ENCODE measurements around the gene MOSMO. TPM values are rescaled to one million over a fixed set of nuclear protein-coding genes. Genes with fewer than 3 reads are reported as not detected.

The MOSMO gene
- total RNA-seq, 1 experiment from 2014 or later: 12.4 TPM

DNA sequence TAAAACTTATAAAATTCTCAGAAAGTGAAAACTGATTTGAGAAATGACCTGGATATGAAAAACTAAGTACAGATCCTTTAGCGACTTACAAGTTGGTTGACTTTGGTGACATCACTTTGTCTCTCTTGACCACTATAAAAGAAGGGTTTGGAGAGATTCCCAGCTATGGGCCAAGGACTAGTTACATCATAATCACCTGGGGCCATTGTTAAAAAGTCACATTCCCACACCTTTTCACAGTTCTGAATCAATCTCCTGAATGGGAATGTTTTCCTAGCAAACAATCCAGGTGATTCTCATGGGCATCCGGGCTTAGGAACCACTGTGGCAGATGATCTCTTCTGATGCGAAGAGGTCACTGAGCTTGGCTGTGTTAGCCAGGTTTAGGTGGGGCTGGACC is 83.8 kb downstream of the MOSMO start:
- H3K4me3 ChIP-seq (ENCODE audit: low read length): no peak overlapping the region
- ChIA-PET POLR2A (ENCODE audit: unreplicated experiment) (no interaction called here), CTCF (no interaction called here)
- intact Hi-C loops (cut with micrococcal nuclease): no loop called here
- TSS peak; percentile 10 for BruUV-seq (replicated peaks)
- H4K20me1 ChIP-seq (ENCODE audit: low read length): no peaks in the 10 kb centered on the region
- H3K4me1 ChIP-seq (ENCODE audit: insufficient read depth, low read length): peaks cover 9% of the 10 kb centered on the region; the same call in 1 of the 2 replicates
- no peaks in the 10 kb centered on the region for H3K36me3 ChIP-seq (ENCODE audit: low read depth, low read length)
- no peak overlapping the region for H3K4me2 ChIP-seq (ENCODE audit: low read length)
- H3K27ac ChIP-seq (ENCODE audit: low read length): peak overlapping the region; percentile 63
- TF ChIP-seq EZH2 (IDR thresholded peaks at IDR 0.05; ENCODE audit: low read length, unreplicated experiment): no peak
- no peak for TF ChIP-seq EZH2phosphoT487 (IDR thresholded peaks at IDR 0.05; ENCODE audit: borderline replicate concordance, low read length)
- TF ChIP-seq, protein P1, sequence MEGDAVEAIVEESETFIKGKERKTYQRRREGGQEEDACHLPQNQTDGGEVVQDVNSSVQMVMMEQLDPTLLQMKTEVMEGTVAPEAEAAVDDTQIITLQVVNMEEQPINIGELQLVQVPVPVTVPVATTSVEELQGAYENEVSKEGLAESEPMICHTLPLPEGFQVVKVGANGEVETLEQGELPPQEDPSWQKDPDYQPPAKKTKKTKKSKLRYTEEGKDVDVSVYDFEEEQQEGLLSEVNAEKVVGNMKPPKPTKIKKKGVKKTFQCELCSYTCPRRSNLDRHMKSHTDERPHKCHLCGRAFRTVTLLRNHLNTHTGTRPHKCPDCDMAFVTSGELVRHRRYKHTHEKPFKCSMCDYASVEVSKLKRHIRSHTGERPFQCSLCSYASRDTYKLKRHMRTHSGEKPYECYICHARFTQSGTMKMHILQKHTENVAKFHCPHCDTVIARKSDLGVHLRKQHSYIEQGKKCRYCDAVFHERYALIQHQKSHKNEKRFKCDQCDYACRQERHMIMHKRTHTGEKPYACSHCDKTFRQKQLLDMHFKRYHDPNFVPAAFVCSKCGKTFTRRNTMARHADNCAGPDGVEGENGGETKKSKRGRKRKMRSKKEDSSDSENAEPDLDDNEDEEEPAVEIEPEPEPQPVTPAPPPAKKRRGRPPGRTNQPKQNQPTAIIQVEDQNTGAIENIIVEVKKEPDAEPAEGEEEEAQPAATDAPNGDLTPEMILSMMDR (conservative IDR thresholded peaks at IDR 0.05; ENCODE audit: low read depth, low read length): no peak
- no peak overlapping the region for H2AFZ ChIP-seq (ENCODE audit: low read length)
- H3K79me2 ChIP-seq (ENCODE audit: low read length): no peaks in the 10 kb centered on the region
- no peaks in the 10 kb centered on the region for H3K27me3 ChIP-seq (ENCODE audit: low read length)
- H3K9me3 ChIP-seq (ENCODE audit: low read length): no peaks in the 10 kb centered on the region
- ATAC-seq (peak; percentile 62), DNase-seq (peak; percentile 71)
- no peaks in the 10 kb centered on the region for H3K9me2 ChIP-seq (replicated peaks; ENCODE audit: low read length)
- no peak overlapping the region for H3K9ac ChIP-seq (ENCODE audit: low read length)
- no peaks in the 10 kb centered on the region for H3F3A ChIP-seq (ENCODE audit: low read length, unreplicated experiment)

DNA sequence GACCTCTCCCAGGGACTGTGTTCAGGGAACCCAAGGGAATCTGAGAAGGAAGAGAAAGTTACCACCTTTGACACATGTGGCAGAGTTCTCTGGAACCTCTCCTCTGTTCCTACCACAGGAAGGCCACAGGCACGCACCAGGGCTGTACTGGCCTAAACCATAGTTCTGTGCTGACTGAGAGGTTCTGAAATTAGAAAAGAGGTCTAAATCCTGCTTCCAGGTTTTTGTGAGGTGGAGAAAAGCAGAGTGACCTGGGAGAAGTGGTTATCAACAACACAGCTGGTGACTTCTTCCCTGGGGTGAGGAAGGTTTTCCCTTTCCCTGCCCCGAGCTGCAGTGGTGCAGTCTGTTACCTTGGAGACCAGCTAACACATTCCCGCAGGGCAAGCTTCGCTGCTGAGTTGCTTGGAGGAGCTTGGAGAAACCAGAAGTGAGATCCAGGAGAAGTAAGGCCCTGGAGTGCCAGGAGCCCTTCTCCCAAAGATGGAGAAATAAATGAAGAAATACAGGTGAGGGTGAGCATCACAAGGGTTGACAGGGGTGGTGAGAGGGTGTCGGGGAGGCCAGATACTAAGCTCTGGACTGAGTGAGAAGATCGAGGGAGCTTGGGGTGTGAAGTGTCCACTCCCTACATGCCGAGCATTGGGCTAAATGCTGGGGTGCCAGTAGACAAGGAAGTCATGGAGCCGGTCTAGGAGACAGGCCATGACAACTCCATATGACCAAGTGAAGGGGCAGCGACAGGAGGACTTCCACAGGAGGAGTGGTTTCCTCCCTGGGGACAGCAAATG is 84.4 kb downstream of the MOSMO start, which contains the start of gene VWA3A:
Gene VWA3A (plus strand): TSS at position 399 of the 791 bp plus-strand sequence. CDS start 97 bp downstream, at position 496.
- TF ChIP-seq EZH2 (IDR thresholded peaks at IDR 0.05; ENCODE audit: low read length, unreplicated experiment): no peak
- TF ChIP-seq EZH2phosphoT487 (IDR thresholded peaks at IDR 0.05; ENCODE audit: borderline replicate concordance, low read length): no peak
- TF ChIP-seq, protein P1 (conservative IDR thresholded peaks at IDR 0.05; ENCODE audit: low read depth, low read length): no peak
- Histone ChIP-seq H3K27ac (ENCODE audit: low read length) (peak within 1 kb of the TSS; percentile 63), H3K9ac (ENCODE audit: low read length) (0 out of 2 replicates have a peak within 1 kb of the TSS, but pooled peaks have one; percentile 1), H3K4me3 (ENCODE audit: low read length) (no peak within 1 kb of the TSS), H3K79me2 (ENCODE audit: low read length) (no peaks in the 10 kb centered on the region), H3K4me1 (ENCODE audit: insufficient read depth, low read length) (peaks cover 9% of the 10 kb centered on the region; the same call in 1 of the 2 replicates), H3F3A (ENCODE audit: low read length, unreplicated experiment) (no peaks in the 10 kb centered on the region), H3K9me2 (replicated peaks; ENCODE audit: low read length) (no peaks in the 10 kb centered on the region), H3K36me3 (ENCODE audit: low read depth, low read length) (no peaks in the 10 kb centered on the region), H3K4me2 (ENCODE audit: low read length) (no peak within 1 kb of the TSS), H3K9me3 (ENCODE audit: low read length) (no peaks in the 10 kb centered on the region), H4K20me1 (ENCODE audit: low read length) (no peaks in the 10 kb centered on the region), H3K27me3 (ENCODE audit: low read length) (no peaks in the 10 kb centered on the region), H2AFZ (ENCODE audit: low read length) (no peak within 1 kb of the TSS)
- DNase-seq (no peak), ATAC-seq (peak; percentile 58)
- ChIA-PET CTCF (no interaction called here), POLR2A (ENCODE audit: unreplicated experiment) (no interaction called here)
- intact Hi-C loops (cut with micrococcal nuclease): no loop called here
- BruUV-seq (replicated peaks): no TSS peak

DNA sequence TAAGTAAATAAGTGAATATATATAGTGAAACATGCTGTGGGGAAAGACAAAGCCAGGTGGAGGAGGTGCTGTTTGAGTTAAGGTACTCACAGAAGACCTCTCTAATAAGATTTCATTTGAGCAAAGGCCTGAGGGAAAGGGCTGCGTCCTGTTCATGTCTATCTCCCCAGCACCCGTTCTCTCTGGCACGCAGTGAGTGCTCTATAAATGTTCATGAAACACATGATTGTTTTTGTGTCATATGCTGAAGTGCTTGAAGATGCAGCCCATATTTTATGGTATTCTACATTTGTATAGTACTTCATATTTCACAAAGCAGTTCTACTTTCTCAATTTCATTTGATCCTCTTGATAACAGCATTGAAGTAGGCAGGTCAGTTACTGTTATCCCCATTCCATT is 85.4 kb downstream of the MOSMO start:
- no TSS peak for BruUV-seq (replicated peaks)
- Histone ChIP-seq H4K20me1 (ENCODE audit: low read length) (no peaks in the 10 kb centered on the region), H3K27ac (ENCODE audit: low read length) (no peak overlapping the region), H3K4me3 (ENCODE audit: low read length) (no peak overlapping the region), H3K27me3 (ENCODE audit: low read length) (no peaks in the 10 kb centered on the region), H3K9me2 (replicated peaks; ENCODE audit: low read length) (no peaks in the 10 kb centered on the region), H3K9ac (ENCODE audit: low read length) (no peak overlapping the region), H3K36me3 (ENCODE audit: low read depth, low read length) (no peaks in the 10 kb centered on the region), H3K4me1 (ENCODE audit: insufficient read depth, low read length) (peaks cover 9% of the 10 kb centered on the region; the same call in 1 of the 2 replicates), H3F3A (ENCODE audit: low read length, unreplicated experiment) (no peaks in the 10 kb centered on the region), H3K9me3 (ENCODE audit: low read length) (no peaks in the 10 kb centered on the region), H3K79me2 (ENCODE audit: low read length) (no peaks in the 10 kb centered on the region), H2AFZ (ENCODE audit: low read length) (no peak overlapping the region), H3K4me2 (ENCODE audit: low read length) (no peak overlapping the region)
- TF ChIP-seq EZH2 (IDR thresholded peaks at IDR 0.05; ENCODE audit: low read length, unreplicated experiment) (no peak), EZH2phosphoT487 (IDR thresholded peaks at IDR 0.05; ENCODE audit: borderline replicate concordance, low read length) (no peak)
- TF ChIP-seq, protein P1 (conservative IDR thresholded peaks at IDR 0.05; ENCODE audit: low read depth, low read length): no peak
- POLR2A ChIA-PET (ENCODE audit: unreplicated experiment): no interaction called here
- ATAC-seq: no peak
- CTCF ChIA-PET: no interaction called here
- DNase-seq: no peak
- intact Hi-C loops (cut with micrococcal nuclease): no loop called here
